Smooth muscle cell (in vitro differentiated cells): ENCODE results near the gene MSI2. TPM values are rescaled to one million over a fixed set of nuclear protein-coding genes. Genes with fewer than 3 reads are reported as not detected.

Experiments
- DNase-seq: peaks from one replicate; lab custom pipeline; 2025; ENCODE audit not compliant: unreplicated experiment; lab: John Stamatoyannopoulos, UW
- H2AFZ ChIP-seq: fragments of 200-600 bp; sonication (generic); 2 replicates; pipeline ENCODE4 v1.6.0; 2016; ENCODE audit warnings: antibody characterized with exemption, low read depth, mild to moderate bottlenecking
- H3F3A ChIP-seq: fragments of 200-600 bp; sonication (generic); 2 replicates; pipeline ENCODE4 v1.6.0; 2017; ENCODE audit warnings: antibody characterized with exemption, low read depth
- H3K27ac ChIP-seq: fragments of 200-600 bp; sonication (generic); 2 replicates; pipeline ENCODE4 v1.5.1; 2016; ENCODE audit warnings: low read depth, mild to moderate bottlenecking
- H3K27me3 ChIP-seq: fragments of 200-600 bp; sonication (generic); 2 replicates; pipeline ENCODE4 v1.6.1; 2016; ENCODE audit warnings: low read depth, mild to moderate bottlenecking
- H3K36me3 ChIP-seq: fragments of 200-600 bp; sonication (generic); 2 replicates; pipeline ENCODE4 v1.5.1; 2016; ENCODE audit warnings: low read depth
- H3K4me1 ChIP-seq: fragments of 200-600 bp; sonication (generic); 2 replicates; pipeline ENCODE4 v1.5.1; 2016; ENCODE audit warnings: low read depth
- H3K4me2 ChIP-seq: fragments of 200-600 bp; sonication (generic); 2 replicates; pipeline ENCODE4 v1.6.0; 2016; ENCODE audit warnings: mild to moderate bottlenecking
- H3K4me3 ChIP-seq: fragments of 200-600 bp; sonication (generic); 2 replicates; pipeline ENCODE4 v1.5.1; 2016; ENCODE audit warnings: mild to moderate bottlenecking
- H3K79me2 ChIP-seq: fragments of 200-600 bp; sonication (generic); 2 replicates; pipeline ENCODE4 v1.6.0; 2016; ENCODE audit warnings: low read depth, mild to moderate bottlenecking
- H3K9ac ChIP-seq: fragments of 200-600 bp; sonication (generic); 2 replicates; pipeline ENCODE4 v1.6.0; 2016; ENCODE audit warnings: low read depth
- H3K9me3 ChIP-seq: fragments of 200-600 bp; sonication (generic); replicated peaks from 2 replicates; pipeline ENCODE4 v1.5.1; 2016; ENCODE audit warnings: low read depth
- H4K20me1 ChIP-seq: fragments of 200-600 bp; sonication (generic); 2 replicates; pipeline ENCODE4 v1.6.0; 2016; ENCODE audit warnings: low read depth
- CTCF ChIP-seq: fragments of 200-600 bp; sonication (generic); IDR thresholded peaks from 2 replicates; pipeline ENCODE4 v1.5.1; 2017; ENCODE audit warnings: borderline replicate concordance, mild to moderate bottlenecking, antibody characterized with exemption; ENCODE audit not compliant: insufficient read depth, poor library complexity, severe bottlenecking
- WGBS: methylation state at CpG from one replicate; pipeline ENCODE4 v1.1.7; 2016; ENCODE audit warnings: low lambda C conversion rate; 5-methylcytosine and 5-hydroxymethylcytosine counted together
- polyA plus RNA-seq: library from polyadenylated mRNA; unstranded; fragments of >200 nt; fragmentation: Nextera tagmentation; extraction: Ambion mirVana; gene quantifications from 2 replicates; pipeline ENCODE4 v1.2.1, GENCODE V29; 2016
- total RNA-seq: library from RNA; depleted of rRNA; stranded (reverse); fragments of >200 nt; gene quantifications from 2 replicates; pipeline ENCODE4 v1.2.3, GENCODE V29; 2014

Gene MSI2
- total and polyA plus RNA-seq, 2 experiments from 2014 or later, result 5.7 to 36.5 TPM

DNA sequence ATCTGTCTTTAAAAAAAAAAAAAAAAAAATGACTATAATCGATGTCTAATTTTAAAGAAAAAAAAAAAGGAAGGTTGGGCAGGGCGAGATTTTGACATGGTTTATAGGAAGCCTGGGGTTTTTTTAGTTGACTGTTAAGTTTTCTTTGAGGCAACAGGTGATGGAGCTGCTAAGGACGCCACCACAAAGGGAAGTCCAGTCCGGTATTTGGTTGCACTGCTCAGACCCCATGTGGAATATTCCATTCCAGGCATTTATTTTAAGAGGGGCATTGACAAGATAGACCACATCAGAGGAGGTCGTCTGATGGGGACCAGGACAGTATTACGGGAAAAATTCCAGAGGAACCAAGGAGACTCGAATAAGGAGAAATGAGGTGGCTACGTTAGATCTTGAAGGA is 320.4 kb downstream of the MSI2 start:
- Histone ChIP-seq H3K27ac (no peak overlapping the region), H3F3A (peaks cover 6% of the 10 kb centered on the region), H4K20me1 (no peaks in the 10 kb centered on the region), H3K79me2 (no peaks in the 10 kb centered on the region), H3K9me3 (no peaks in the 10 kb centered on the region), H3K4me3 (no peak overlapping the region), H3K9ac (no peak overlapping the region), H2AFZ (no peak overlapping the region), H3K36me3 (no peaks in the 10 kb centered on the region), H3K4me2 (no peak overlapping the region), H3K4me1 (peaks cover 40% of the 10 kb centered on the region), H3K27me3 (no peaks in the 10 kb centered on the region)
- DNase-seq, result no peak
- TF ChIP-seq CTCF, result no peak
- 94% methylated on average over 8 of the region's 8 CpGs for WGBS

- 29% methylated on average over 17 of the region's 17 CpGs for WGBS
- H3K4me2 ChIP-seq, result peak overlapping the region; percentile 81
- no peaks in the 10 kb centered on the region for H3K9me3 ChIP-seq
- H3K79me2 ChIP-seq, result no peaks in the 10 kb centered on the region
- H2AFZ ChIP-seq, result no peak overlapping the region
- no peaks in the 10 kb centered on the region for H4K20me1 ChIP-seq
- H3F3A ChIP-seq, result peaks cover 6% of the 10 kb centered on the region
- H3K4me1 ChIP-seq, result peaks cover 40% of the 10 kb centered on the region
- no peaks in the 10 kb centered on the region for H3K27me3 ChIP-seq
- H3K27ac ChIP-seq, result peak overlapping the region; percentile 73
- H3K4me3 ChIP-seq, result peak overlapping the region; percentile 42
- H3K9ac ChIP-seq, result peak overlapping the region; percentile 54
- no peak for DNase-seq
- TF ChIP-seq CTCF, result no peak
- no peaks in the 10 kb centered on the region for H3K36me3 ChIP-seq
These were observed 321.7 kb downstream of the MSI2 start for GRCh38 chr17:57577751-57578607.

DNA sequence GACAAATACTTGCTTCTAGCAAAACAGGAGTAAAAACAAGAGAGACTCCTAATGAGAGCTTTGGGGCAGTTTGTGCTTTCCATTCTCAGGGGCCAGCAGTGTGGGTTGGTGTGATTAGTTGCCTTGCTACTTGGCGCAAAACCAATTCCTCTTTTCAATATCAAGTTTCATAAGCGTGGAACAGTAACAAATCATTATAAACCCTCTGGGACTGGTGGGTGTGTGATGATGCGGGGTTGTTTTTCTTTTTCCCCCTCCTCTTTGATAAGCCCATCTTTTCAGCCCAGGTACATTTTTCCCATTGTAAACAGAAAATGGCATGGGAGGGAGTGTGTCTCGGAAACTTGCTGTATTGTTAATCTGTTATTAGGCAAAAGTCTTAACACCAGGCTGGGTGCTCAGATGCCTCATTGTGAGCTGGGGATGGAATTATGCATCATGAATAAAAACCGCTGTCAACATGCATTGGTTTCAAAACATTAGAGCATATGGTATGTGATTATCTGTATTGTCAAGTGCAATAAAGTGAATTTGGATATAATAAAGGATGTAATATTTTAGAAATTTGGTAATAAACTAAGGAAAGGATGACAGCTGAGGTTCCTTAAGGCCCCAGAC is 322.4 kb downstream of the MSI2 start:
- Histone ChIP-seq H3K27ac (peak overlapping the region; percentile 73), H2AFZ (no peak overlapping the region)
- 69% methylated on average over 5 of the region's 5 CpGs for WGBS

More for the DNA sequence above, 322.4 kb downstream of the MSI2 start:
- Histone ChIP-seq H3K4me1 (peaks cover 40% of the 10 kb centered on the region), H4K20me1 (no peaks in the 10 kb centered on the region), H3K4me2 (peak overlapping the region; percentile 81), H3K36me3 (no peaks in the 10 kb centered on the region), H3K9ac (no peak overlapping the region), H3K79me2 (no peaks in the 10 kb centered on the region), H3F3A (peaks cover 6% of the 10 kb centered on the region), H3K27me3 (no peaks in the 10 kb centered on the region), H3K9me3 (no peaks in the 10 kb centered on the region), H3K4me3 (no peak overlapping the region)
- TF ChIP-seq CTCF, result no peak
- DNase-seq, result no peak
